G401 (cell line): Measurements from ENCODE around the gene PAX2. TPM values are rescaled to one million over a fixed set of nuclear protein-coding genes. Genes with fewer than 3 reads are reported as not detected.

ENCODE experiments used
- DNase-seq: peaks from one replicate; pipeline ENCODE4 v3.0.0-alpha.2; 2015; ENCODE audit warnings: low spot score
- in situ Hi-C: cut with HindIII; loops from 2 replicates; pipeline ENCODE4 v1.10.0; 2016; ENCODE audit warnings: low sequenced_read_pairs, mixed read lengths
- total RNA-seq: library from RNA; depleted of rRNA; stranded (reverse); fragments of >200 nt; shearing (Covaris generic); gene quantifications from 2 replicates; pipeline ENCODE4 v1.2.3, GENCODE V29; 2014

The PAX2 gene
- total RNA-seq, 1 experiment from 2014 or later = 0.20 TPM

DNA sequence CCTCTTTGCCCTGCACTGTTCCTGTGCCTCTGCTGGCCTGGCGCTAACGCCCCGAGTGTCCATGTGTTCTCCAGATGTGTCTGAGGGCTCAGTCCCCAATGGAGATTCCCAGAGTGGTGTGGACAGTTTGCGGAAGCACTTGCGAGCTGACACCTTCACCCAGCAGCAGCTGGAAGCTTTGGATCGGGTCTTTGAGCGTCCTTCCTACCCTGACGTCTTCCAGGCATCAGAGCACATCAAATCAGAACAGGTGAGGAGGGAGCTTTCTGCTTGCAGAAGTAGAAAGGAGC lies 60.9 kb downstream of the PAX2 start:
- no peak for DNase-seq
- in situ Hi-C loops = no loop called here

- in situ Hi-C loops = no loop called here
- no peak for DNase-seq
Measured at GRCh38 chr10:100807241-100807951, 62.0 kb downstream of the PAX2 start.

GRCh38 chr10:100808876-100809275 lies 63.5 kb downstream of the PAX2 start:
- in situ Hi-C loops = no loop called here
- DNase-seq = no peak

- in situ Hi-C loops = no loop called here
- DNase-seq = no peak
Measured at GRCh38 chr10:100810091-100810834, 64.9 kb downstream of the PAX2 start.

DNA sequence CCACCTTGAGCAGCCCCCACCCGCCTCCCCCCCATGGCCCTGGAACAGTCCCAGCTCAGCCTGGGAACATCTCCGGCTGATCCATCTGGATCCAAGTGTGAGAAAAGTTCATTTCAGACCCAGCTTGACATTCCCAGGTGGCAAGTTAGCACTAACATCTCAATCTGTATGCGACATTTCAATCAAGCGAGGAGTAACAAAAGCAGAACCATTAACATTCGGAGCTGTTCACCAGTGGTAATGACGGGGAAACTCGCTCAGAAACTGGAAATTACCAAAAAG lies 65.4 kb downstream of the PAX2 start:
- DNase-seq = no peak
- in situ Hi-C loops = no loop called here

- in situ Hi-C loops = no loop called here
- DNase-seq = peak; percentile 76
Measured at GRCh38 chr10:100811261-100811660, 65.9 kb downstream of the PAX2 start.

GRCh38 chr10:100811752-100812750 lies 66.7 kb downstream of the PAX2 start:
- DNase-seq = no peak
- in situ Hi-C loops = no loop called here

DNA sequence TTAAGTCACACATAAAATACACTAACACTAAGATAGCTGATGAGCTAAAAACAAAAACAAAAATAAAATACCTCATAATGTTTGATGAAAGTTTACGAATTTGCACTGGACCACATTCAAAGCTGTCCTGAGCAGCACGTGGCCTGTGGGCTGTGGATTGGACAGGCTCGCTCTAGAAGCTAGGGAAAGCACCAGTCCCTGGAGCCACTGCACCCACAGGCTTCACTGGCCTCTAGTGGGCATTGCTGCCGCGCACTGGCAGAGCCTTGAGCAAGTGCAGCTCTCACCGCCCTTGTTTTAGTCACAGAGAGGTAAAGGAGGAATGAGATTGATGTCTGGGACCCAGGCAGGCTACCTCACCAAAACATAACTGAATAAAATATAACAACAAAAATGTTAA lies 67.6 kb downstream of the PAX2 start:
- no peak for DNase-seq
- in situ Hi-C loops = no loop called here

DNA sequence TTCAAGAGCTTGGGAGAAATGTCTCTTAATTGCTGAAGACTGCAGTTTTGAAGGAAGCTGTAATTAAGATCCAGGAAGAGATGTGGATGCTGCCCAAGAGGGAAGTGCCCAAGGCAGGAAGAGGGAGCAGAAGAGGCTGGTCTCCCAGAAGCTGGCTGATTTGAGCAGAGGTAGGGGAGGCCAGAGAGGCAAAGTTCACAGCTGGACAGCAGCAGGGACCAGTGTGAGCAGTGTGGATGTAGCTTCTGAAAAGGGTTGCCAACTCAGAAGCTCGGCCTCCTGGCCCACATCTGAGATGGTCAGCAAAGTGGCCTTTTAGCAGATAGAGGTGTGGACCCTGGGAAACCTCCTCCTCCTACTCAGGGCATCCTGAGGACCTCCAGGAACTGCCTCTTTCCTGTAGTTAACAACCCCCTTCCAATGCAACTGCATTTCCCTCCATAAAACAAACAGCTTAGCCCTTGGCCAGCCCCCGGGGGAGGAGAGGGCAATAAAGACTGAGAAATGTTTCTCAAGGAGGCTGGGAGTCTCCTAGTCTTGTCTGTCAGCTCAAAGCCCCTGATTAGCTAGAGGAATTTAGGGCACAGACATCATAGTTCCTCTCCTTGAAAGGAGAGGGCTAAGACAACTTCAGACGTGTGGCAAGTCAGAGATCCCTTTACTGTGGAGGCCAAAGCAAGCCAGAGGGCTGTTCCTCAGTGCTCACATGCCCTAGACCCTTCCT lies 69.5 kb downstream of the PAX2 start:
- no peak for DNase-seq
- in situ Hi-C loops = loop anchor here (5.0 kb wide), 1 partner anchor 53 kb away; no protein-coding TSS in a partner anchor

GRCh38 chr10:100816671-100817070 lies 71.3 kb downstream of the PAX2 start:
- in situ Hi-C loops = loop anchor here (5.0 kb wide), 1 partner anchor 54 kb away; no protein-coding TSS in a partner anchor
- DNase-seq = no peak

DNA sequence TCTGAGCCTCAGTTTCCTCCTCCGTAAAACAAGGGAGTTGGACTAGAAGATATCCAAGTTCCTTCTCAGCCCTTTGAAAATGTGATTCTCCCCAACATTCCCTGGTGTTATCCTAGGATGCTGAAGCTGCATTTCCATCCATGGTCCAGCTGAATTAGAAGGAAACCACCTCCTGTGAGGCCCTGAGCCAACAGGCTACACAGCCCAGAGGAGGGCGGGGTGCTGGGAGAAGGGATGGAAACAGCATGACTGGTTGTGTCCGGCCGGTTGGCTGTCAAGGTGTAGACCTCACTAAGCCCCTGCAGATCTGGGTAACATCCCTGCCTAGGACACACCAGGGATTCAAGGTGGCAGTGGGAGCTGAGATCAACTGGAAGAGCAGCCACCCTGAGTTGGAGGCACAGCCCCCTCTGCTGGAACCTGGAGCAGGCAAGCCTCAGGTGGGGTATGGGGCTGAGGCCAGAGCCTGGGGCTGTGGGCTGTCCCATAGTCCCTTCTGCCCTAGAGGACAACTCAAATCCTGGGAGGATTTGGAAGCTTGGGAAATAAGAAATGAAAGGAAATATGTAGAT lies 72.0 kb downstream of the PAX2 start:
- no peak for DNase-seq
- in situ Hi-C loops = loop anchor here (5.0 kb wide), 1 partner anchor 55 kb away; no protein-coding TSS in a partner anchor

DNA sequence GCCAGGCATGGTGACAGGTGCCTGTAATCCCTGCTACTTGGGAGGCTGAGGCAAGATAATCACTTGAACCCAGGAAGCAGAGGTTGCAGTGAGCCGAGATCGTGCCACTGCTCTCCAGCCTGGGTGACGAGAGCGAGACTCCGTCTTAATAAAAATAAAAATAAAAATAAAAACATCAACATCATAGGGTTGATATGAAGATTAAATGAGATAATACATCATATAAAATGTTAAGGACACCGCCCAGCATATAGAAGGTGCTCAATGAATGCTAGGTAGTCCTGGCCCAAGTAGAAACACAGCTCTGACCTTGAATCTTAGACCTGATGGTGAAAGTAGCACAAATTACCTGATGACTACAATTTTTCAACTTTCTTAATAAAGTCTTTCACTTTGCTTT lies 74.0 kb downstream of the PAX2 start:
- DNase-seq = no peak
- in situ Hi-C loops = loop anchor here (5.0 kb wide), 1 partner anchor 57 kb away; no protein-coding TSS in a partner anchor

- in situ Hi-C loops = no loop called here
- DNase-seq = no peak
Measured at GRCh38 chr10:100823194-100823593, 77.8 kb downstream of the PAX2 start.

- DNase-seq = no peak
- in situ Hi-C loops = no loop called here
Measured at GRCh38 chr10:100824886-100825285, 79.5 kb downstream of the PAX2 start.

DNA sequence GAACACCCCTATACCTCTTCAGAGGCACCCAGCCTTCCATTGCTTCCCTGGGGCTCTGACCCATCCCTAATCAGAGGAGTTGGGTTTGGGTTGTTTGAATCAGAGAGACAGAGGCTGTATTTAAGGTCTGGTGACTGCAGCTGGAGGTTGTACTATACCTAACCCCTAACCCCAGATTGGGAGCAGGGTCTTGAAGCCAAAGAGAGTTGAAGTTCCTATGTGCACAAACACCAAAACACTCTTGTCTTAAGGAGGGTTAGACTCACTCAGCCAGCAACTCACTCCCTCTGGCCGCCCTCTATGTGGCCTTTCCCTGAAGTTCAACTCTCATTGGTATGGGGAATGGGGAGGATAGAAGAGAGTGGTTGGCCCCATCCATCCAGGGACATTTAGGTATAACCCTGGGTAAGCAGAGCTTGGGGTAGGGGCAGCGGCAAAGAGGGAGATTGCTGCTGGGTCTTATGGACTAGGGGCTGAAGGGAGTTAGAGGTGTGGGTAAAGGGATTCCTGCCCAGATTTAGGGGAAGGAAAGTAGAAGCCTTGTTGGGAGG lies 80.0 kb downstream of the PAX2 start:
- DNase-seq = no peak
- in situ Hi-C loops = no loop called here

DNA sequence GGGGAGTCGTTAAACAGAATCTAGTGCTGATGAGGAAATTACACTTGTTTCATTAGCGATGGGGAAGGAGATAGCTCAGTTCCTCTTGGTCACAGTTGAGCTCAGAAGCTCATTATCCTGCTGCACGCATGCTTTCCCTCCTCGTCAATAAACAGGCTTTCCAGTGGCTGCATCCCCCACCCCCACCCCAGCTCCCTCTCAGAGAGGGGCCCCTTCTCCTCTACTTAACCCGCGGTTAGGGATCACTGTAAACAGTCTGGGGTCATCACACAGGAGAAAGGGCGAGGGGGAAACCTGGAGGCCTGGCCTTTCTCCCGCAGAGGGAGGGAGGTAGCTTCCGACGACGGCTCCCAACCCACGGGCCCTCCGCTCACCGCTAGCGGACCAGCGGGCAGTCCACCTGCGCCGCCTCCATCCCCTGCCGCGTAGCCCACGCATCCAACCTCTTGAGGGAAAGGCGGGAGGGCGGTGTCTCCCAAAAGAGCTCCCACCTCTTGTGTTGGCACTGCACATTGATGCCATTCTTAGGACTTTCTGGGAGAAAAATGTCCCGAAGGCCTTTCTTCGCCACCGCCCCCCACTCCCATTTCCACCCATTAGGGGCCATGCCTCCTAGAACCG lies 80.8 kb downstream of the PAX2 start:
- no peak for DNase-seq
- in situ Hi-C loops = no loop called here

GRCh38 chr10:100826661-100826982 lies 81.2 kb downstream of the PAX2 start:
- no peak for DNase-seq
- in situ Hi-C loops = no loop called here
